Kidney (tissue), 14 donors: ENCODE data around the gene MRRF. TPM values are rescaled to one million over a fixed set of nuclear protein-coding genes. Genes with fewer than 3 reads are reported as not detected.

Source experiments
- DNase-seq, 5 donors: peaks; one replicate each; pipeline ENCODE4 v3.0.0-alpha.2; 2013 to 2020
- FAIRE-seq: peaks from 2 replicates; lab custom pipeline; 2012; peaks lifted over from hg19 to GRCh38; lab: Jason Lieb, UNC
- H3K27ac ChIP-seq, 2 donors: one replicate each; pipeline ENCODE4 v1.7.0; 2013; ENCODE audit warnings: low read depth in 2 of 2, low read length in 2 of 2, inconsistent platforms in 1 of 2
- H3K27me3 ChIP-seq: one replicate; pipeline ENCODE4 v1.7.1; 2013; ENCODE audit warnings: low read length, inconsistent platforms; ENCODE audit not compliant: control insufficient read depth, insufficient read depth
- H3K36me3 ChIP-seq, 3 donors: one replicate each; pipeline versions ENCODE4 v1.7.0 to v1.7.1; 2013; ENCODE audit warnings: low read length in 3 of 3, control low read depth in 1 of 3, inconsistent platforms in 1 of 3; ENCODE audit not compliant: insufficient read depth in 3 of 3, control insufficient read depth in 2 of 3
- H3K4me1 ChIP-seq, 3 donors: one replicate each; pipeline versions ENCODE4 v1.7.0 to v1.7.1; 2013; ENCODE audit warnings: low read length in 3 of 3, inconsistent platforms in 1 of 3, low read depth in 1 of 3; ENCODE audit not compliant: control insufficient read depth in 2 of 3, insufficient read depth in 2 of 3
- H3K4me3 ChIP-seq, 3 donors: one replicate each; pipeline versions ENCODE4 v1.7.0 to v1.8.1; 2013; ENCODE audit warnings: low read length in 3 of 3, control low read depth in 1 of 3, inconsistent platforms in 1 of 3
- H3K9ac ChIP-seq, 3 donors: one replicate each; pipeline versions ENCODE4 v1.7.0 to v1.7.1; 2013; ENCODE audit warnings: low read length in 3 of 3, control low read depth in 1 of 3, inconsistent platforms in 1 of 3
- H3K9me3 ChIP-seq, 3 donors: one replicate each; pipeline versions ENCODE4 v1.7.0 to v1.7.1; 2013; ENCODE audit warnings: low read length in 3 of 3, control low read depth in 1 of 3, inconsistent platforms in 1 of 3; ENCODE audit not compliant: control insufficient read depth in 2 of 3, insufficient read depth in 1 of 3
- CTCF ChIP-seq: IDR thresholded peaks from 3 replicates; pipeline ENCODE4 v1.5.1; 2012; ENCODE audit warnings: mild to moderate bottlenecking, moderate library complexity, borderline replicate concordance; ENCODE audit not compliant: insufficient read depth; ENCODE audit errors: extremely low read depth
- intact Hi-C: fragments of 100-400 bp; cut with DNase I; formaldehyde crosslinking; loops from one replicate; pipeline ENCODE4 v1.11.1; 2022
- polyA plus RNA-seq: library from polyadenylated mRNA; stranded (reverse); fragments of 350-450 nt; fragmentation: Illumina TruSeq; extraction: RNeasy Lipid Tissue Mini Kit (QIAGEN cat#74804); gene quantifications from one replicate; pipeline ENCODE4 v1.2.3, GENCODE V29; 2014; ENCODE audit warnings: low read depth, low replicate concordance; ENCODE audit not compliant: insufficient read depth
- total RNA-seq: library from RNA; stranded (reverse); fragmentation: NEBNext Ultra II Directional; extraction: Animal tissue kit (Norgen Biotek cat#: 25700); gene quantifications from one replicate; pipeline ENCODE4 v1.2.1, GENCODE V29; 2021
- donor health status: control.
- donor health status: control.
- donor health status: control.
- donor health status: control.
- donor health status: control.
- donor health status: DM: yes; HTN: yes; CAD: no.
- donor health status: Normal renal cell carcinoma (clear cell type).

The MRRF gene
- total and polyA plus RNA-seq, 2 donors from 2014 or later: 38.8 to 44.9 TPM

- H3K4me3 ChIP-seq: no peak overlapping the region
- no peak for FAIRE-seq
- H3K4me1 ChIP-seq: no peaks in the 10 kb centered on the region
- peaks cover 0 to 2% (median 0%) of the 10 kb centered on the region in 3 donors for H3K9me3 ChIP-seq
- H3K27me3 ChIP-seq: no peaks in the 10 kb centered on the region
- H3K9ac ChIP-seq: no peak overlapping the region
- intact Hi-C loops: no loop called here
- H3K36me3 ChIP-seq: no peaks in the 10 kb centered on the region
- no peak for DNase-seq
- no peak overlapping the region for H3K27ac ChIP-seq
- no peak for TF ChIP-seq CTCF
Measured at GRCh38 chr9:122364783-122365150, 100.1 kb downstream of the MRRF start.

- FAIRE-seq: no peak
- Histone ChIP-seq H3K27ac (no peak overlapping the region), H3K27me3 (no peaks in the 10 kb centered on the region), H3K4me1 (no peaks in the 10 kb centered on the region), H3K4me3 (no peak overlapping the region), H3K9ac (no peak overlapping the region), H3K9me3 (peaks cover 0 to 2% (median 0%) of the 10 kb centered on the region in 3 donors), H3K36me3 (no peaks in the 10 kb centered on the region)
- no peak for TF ChIP-seq CTCF
- no peak for DNase-seq
- intact Hi-C loops: no loop called here
Measured at GRCh38 chr9:122366074-122366660, 101.5 kb downstream of the MRRF start.

- H3K27me3 ChIP-seq: no peaks in the 10 kb centered on the region
- FAIRE-seq (no peak), DNase-seq (no peak)
- TF ChIP-seq CTCF: no peak
- H3K36me3 ChIP-seq: no peaks in the 10 kb centered on the region
- H3K9ac ChIP-seq: no peak overlapping the region
- no peaks in the 10 kb centered on the region for H3K4me1 ChIP-seq
- peaks cover 0 to 2% (median 0%) of the 10 kb centered on the region in 3 donors for H3K9me3 ChIP-seq
- H3K27ac ChIP-seq: no peak overlapping the region
- intact Hi-C loops: no loop called here
- H3K4me3 ChIP-seq: no peak overlapping the region
Measured at GRCh38 chr9:122367065-122367464, 102.4 kb downstream of the MRRF start.
